NCI-H1436 (cell line): ENCODE results near the gene YDJC.
"Not testable (repeated sequence)": the region's sequence is repeated elsewhere in the genome, so short reads cannot be mapped to it uniquely, and the experiment has no call there.

Experiments used
- DNase-seq: peaks from one replicate; lab custom pipeline; 2025; lab: John Stamatoyannopoulos, UW

Gene YDJC

DNA sequence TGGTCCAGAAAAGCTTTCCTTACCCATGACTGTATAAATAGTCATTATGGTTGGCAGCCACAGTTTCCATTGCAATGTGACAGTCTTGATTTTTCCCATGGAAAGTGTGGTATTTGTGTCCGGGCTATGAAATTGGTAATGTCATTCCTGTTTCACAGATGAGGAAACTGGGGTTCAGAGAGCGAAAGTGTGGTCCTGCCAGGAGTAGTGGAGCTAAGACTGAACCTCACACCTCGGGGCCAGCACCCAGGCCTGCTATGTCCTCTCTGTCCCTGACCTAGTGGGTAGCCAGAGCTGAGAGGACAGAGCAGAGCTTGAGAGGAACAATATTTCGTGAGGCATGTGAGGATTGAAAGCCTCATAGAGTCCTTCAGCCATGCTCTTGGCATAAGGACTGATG, 1.2 kb upstream of the YDJC start:
- DNase-seq = no peak

DNA sequence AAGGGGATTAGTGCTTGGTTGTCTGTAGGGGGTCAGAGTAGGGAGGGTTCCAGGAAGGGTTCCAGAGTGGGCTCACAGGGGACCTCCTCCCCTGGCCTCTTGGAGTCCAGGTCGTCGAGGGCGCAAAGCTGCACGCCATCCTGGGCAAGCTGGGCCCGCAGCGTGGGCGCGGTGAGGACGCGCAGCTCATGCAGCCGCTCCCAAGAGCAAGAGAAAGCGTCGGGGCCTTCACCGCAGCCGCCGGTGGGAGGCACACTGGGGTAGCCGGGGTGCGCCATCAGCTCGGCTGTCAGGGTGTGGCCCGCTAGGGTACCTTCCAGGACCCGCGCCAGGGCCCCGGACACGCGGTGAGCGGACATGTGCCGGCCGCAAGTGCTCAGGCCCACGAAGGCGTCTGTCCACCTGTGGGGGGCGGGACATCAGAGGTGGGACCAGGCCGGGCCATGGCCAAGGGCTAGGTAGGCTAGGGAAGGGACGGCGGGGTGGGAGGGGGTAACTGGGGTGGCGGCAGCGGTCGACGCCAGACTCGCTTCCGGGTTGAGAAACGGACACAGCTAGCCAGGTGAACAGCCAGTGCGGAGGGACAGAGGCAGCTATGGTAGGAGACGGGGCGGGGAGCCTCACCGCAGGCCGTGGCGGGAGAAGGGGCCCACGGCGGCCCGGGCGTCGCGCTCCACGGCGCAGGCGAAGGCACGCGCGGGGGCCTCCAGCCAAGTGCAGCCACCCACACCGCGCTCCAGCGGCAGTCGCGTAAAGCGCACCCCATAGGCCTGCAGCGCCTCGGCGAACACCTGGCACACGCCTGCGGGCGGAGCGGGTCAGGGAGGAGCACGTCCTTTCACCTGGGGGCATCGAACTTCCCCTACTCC, 1.2 kb downstream of the YDJC start:
- no peak for DNase-seq

DNA sequence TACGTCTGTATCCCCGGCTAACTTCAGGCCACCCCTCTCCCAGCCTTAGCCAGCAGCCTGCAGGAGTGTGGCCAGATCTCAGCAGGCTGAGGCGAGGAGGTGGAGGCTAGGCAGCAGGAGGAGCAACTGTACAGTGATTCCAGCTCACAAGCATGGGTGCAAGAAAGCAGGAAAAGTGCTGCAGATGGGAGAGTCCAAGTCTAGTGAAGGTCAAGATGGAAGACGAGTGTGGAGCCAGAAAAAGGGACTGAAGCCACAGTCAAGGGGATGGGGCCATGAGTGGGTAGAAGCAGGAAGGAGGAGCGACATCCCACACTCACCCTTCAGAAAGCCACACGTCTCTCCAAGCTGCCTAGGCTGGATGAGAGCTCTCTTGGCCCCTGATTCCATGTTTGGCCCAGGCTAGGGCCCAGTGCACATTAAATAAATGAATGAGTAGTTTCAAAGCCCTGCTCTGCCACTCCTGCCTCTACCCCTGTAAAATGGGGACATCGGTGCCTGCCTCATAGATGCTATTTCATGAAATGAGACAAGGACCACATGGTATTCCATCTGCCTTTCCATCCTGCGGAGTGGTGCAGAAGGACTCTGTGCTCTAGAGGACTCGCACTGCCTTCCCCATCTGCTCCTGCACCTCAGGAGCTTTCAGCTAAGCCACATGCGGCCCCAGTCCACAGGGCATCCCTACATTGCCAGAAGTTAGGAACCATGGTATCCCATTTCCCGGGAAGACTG, 2.9 kb downstream of the YDJC start:
- no peak for DNase-seq

- DNase-seq = no peak
Measured at GRCh38 chr22:21626073-21626734, 3.6 kb downstream of the YDJC start.

DNA sequence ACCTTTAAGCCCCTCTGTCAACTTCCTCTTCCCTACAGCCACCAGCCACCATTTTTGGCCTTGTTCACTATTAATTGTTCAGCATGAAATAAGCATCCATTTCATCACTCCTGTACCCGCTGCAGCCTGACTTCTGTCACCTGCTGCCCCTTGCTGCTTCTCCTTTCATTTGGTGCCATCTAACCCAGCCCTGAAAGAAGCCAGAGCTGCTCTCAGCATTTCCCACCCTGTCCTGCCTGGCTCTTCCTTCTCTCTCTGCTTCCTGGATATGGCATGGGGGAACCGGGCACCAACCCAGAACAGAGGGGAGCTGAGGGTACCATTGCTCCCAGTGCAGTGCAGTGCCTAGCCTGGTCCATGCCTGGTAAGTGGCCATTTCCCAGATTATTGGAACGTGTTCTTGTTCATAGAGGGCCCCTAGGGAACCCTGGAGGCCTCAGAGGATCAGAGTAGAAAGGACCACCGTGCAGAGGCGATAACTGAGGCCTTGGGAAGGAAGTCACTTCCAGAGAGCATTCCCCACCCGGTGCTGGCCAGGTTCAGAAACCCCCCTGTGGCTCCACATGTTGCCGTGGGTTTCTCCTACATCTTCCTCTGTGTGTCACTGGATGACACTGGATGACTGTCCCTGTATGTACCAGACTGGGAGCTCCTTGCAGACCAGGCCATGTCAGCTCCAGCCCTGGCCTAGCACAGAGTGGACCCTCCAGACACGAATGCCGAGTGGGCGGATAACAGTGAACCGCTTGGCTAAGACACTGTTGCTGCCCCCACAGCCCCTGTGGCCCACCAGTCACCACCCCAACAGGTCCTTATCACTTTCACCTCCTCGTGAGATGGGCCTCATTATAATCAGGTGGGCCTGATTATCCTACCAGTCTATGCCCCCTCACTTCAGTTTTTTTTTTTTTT, 4.7 kb downstream of the YDJC start:
- no peak for DNase-seq

- DNase-seq = no peak
Measured at GRCh38 chr22:21624120-21624879, 5.5 kb downstream of the YDJC start.

- no peak for DNase-seq
Measured at GRCh38 chr22:21623648-21623970, 6.2 kb downstream of the YDJC start.

GRCh38 chr22:21622919-21623647, 6.7 kb downstream of the YDJC start:
- DNase-seq = no peak

GRCh38 chr22:21622011-21622918, 7.6 kb downstream of the YDJC start:
- no peak for DNase-seq

DNA sequence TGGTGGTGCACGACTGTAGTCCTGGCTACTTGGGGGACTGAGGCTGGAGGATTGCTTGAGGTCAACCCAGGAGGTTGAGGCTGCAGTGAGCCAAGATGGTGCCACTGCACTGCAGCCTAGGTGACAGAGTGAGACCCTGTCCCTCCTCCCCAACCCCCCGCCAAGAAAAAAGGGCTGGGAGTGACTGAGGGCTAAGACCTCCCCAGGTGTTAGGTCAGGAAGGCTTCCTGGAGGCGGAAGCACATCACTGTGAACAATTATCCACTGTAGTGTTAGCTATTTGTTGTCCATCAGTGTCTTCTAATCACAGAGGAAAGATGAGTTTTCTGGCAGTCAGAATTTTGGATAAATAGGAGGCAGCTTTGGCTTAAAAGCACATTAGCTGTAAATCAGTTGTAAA, 8.8 kb downstream of the YDJC start:
- no peak for DNase-seq

DNA sequence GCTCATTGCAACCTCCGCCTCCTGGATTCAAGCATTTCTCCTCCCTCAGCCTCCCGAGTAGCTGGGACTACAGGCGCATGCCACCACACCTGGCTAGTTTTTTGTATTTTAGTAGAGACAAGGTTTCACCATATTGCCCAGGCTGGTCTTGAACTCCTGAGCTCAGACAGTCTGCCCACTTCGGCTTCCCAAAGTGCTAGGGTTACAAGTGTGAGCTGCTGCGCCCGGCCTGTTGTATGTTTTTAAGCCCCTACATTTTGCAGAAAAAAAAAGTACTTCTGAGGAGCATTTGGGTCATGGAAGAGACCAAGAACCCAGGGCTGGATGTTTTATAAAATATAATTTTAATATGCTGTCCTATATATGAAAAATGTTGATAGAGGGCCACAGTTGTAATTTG, 12.5 kb downstream of the YDJC start:
- not testable (repeated sequence) for DNase-seq

- DNase-seq = no peak
Measured at GRCh38 chr22:21615731-21616130, 14.1 kb downstream of the YDJC start.

- DNase-seq = no peak
Measured at GRCh38 chr22:21613553-21614233, 16.1 kb downstream of the YDJC start.

GRCh38 chr22:21612858-21613257, 17.0 kb downstream of the YDJC start:
- DNase-seq = no peak

- no peak for DNase-seq
Measured at GRCh38 chr22:21611210-21611977, 18.4 kb downstream of the YDJC start.

DNA sequence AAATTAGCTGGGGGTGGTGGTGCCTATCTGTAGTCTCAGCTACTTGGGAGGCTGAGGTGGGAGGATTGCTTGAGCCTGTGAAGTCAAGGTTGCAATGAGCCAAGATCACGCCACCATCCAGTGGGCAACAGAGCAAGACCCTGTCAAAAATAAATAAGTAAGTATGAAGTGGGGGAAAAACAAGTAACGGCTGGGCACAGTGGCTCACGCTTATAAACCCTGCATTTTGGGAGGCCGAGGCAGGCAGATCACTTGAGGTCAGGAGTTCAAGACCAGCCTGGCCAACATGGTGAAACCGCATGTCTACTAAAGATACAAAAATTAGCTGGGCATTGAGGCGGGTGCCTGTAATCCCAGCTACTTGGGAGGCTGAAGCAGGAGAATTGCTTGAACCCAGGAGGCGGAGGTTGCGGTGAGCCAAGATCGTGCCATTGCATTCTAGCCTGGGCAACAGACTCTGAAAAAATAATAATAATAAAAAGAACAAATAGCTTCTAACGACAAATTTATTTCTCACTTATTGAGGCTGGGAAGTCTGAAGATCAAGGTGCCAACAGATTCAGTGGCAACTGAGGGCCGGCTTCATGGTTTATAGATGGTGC, 20.2 kb downstream of the YDJC start:
- DNase-seq = not testable (repeated sequence)

DNA sequence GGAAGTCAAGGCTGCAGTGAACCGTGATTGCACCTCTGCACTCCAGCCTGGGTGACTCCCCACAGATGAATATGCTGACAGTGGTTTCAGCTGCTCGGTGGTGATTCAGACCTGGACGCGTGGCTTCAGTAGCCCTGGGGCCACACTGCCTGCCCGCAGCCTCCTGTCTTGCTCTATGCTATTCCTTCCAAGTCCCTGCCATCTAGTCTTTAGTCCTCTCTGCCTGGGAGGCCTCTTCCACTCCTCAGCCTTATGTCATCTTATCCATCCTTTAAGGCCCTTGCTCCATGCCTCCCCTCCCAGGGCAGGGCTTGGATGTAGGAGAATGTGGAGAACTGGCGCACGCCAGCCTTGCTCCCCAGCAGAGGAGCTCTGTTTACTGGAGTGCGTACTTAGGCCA, 23.0 kb downstream of the YDJC start:
- DNase-seq = no peak
